K562 (cell line): Measurements from ENCODE around the gene HRC. TPM values are rescaled to one million over a fixed set of nuclear protein-coding genes. Genes with fewer than 3 reads are reported as not detected.
A peak's percentile ranks its signal among the peaks of the same experiment; 100 is the strongest.

Experiments used
- ASH1L ChIP-seq: fragments of 450-650 bp; IDR thresholded peaks from 2 replicates; pipeline ENCODE4 v1.6.1; 2018; ENCODE audit warnings: borderline replicate concordance, mild to moderate bottlenecking, low read depth; ENCODE audit not compliant: partially characterized antibody
- BACH1 ChIP-seq: fragments of 200-800 bp; sonication (Bioruptor generic); IDR thresholded peaks from 2 replicates; pipeline ENCODE4 v1.6.1; 2016; ENCODE audit warnings: missing genetic modification characterization, missing compliant biosample characterization
- BRD4 ChIP-seq: fragments of 200-600 bp; sonication (generic); IDR thresholded peaks from 2 replicates; pipeline ENCODE4 v1.6.1; 2017; ENCODE audit warnings: inconsistent platforms
- BRF1 ChIP-seq: IDR thresholded peaks from 3 replicates; pipeline ENCODE4 v1.6.1; 2011; ENCODE audit warnings: borderline replicate concordance, mild to moderate bottlenecking; ENCODE audit not compliant: insufficient read length; ENCODE audit errors: extremely low read depth
- CEBPG ChIP-seq, 3 experiments: fragments of 200-800 bp in 1 of 3; sonication (Bioruptor generic) in 1 of 3; sonication (generic) in 1 of 3; formaldehyde crosslinking in 1 of 3; IDR thresholded peaks in 2 of 3; conservative IDR thresholded peaks in 1 of 3; 2 replicates each; pipeline versions ENCODE4 v1.6.1 to v1.8.0; 2016 to 2022; ENCODE audit warnings: missing compliant biosample characterization in 2 of 3, missing genetic modification characterization in 2 of 3, mild to moderate bottlenecking in 1 of 3, missing genetic modification reagents in 1 of 3
- CHAMP1 ChIP-seq: fragments of 450-650 bp; IDR thresholded peaks from 2 replicates; pipeline ENCODE4 v1.6.1; 2016; ENCODE audit warnings: mild to moderate bottlenecking
- CREM ChIP-seq: IDR thresholded peaks from 2 replicates; pipeline ENCODE4 v1.6.1; 2014; ENCODE audit warnings: antibody characterized with exemption, low read depth
- GTF2A2 ChIP-seq: IDR thresholded peaks from 2 replicates; pipeline ENCODE4 v1.6.1; 2016; ENCODE audit warnings: mild to moderate bottlenecking, missing genetic modification characterization, missing compliant biosample characterization
- HDGF ChIP-seq: fragments of 450-650 bp; IDR thresholded peaks from 2 replicates; pipeline ENCODE4 v1.6.1; 2016
- MBD2 ChIP-seq: sonication (generic); IDR thresholded peaks from 2 replicates; pipeline ENCODE4 v1.6.1; 2016; ENCODE audit warnings: low read depth, borderline replicate concordance
- MEF2A ChIP-seq: IDR thresholded peaks from 2 replicates; pipeline ENCODE4 v1.6.1; 2011; ENCODE audit warnings: low read depth, mild to moderate bottlenecking, low read length, moderate library complexity; ENCODE audit not compliant: control insufficient read depth
- NUFIP1 ChIP-seq: fragments of 450-650 bp; IDR thresholded peaks from 2 replicates; pipeline ENCODE4 v1.6.1; 2018; ENCODE audit not compliant: partially characterized antibody
- PKNOX1 ChIP-seq: fragments of 450-650 bp; IDR thresholded peaks from 2 replicates; pipeline ENCODE4 v1.6.1; 2016
- RBBP5 ChIP-seq: fragments of 200-600 bp; sonication (generic); IDR thresholded peaks from 2 replicates; pipeline ENCODE4 v1.6.1; 2012; ENCODE audit warnings: borderline replicate concordance, mild to moderate bottlenecking, low read length, control low read depth, inconsistent platforms; ENCODE audit not compliant: insufficient read depth, poor library complexity, severe bottlenecking
- SP1 ChIP-seq: sonication (generic); formaldehyde crosslinking; IDR thresholded peaks from 2 replicates; pipeline ENCODE4 v1.8.1; 2022; ENCODE audit warnings: mild to moderate bottlenecking, missing genetic modification reagents
- TCF15 ChIP-seq: fragments of 250-450 bp; sonication (Bioruptor Pico); IDR thresholded peaks from 2 replicates; pipeline ENCODE4 v1.8.0; 2022; ENCODE audit warnings: moderate library complexity, mild to moderate bottlenecking, inconsistent platforms
- USF1 ChIP-seq: sonication (generic); formaldehyde crosslinking; IDR thresholded peaks from 2 replicates; pipeline ENCODE4 v1.9.0; 2022; ENCODE audit warnings: mild to moderate bottlenecking, missing genetic modification reagents
- XRCC3 ChIP-seq: fragments of 450-650 bp; IDR thresholded peaks from 2 replicates; pipeline ENCODE4 v1.6.1; 2017; ENCODE audit warnings: mild to moderate bottlenecking, moderate library complexity
- XRCC5 ChIP-seq: fragments of 200-400 bp; formaldehyde crosslinking; IDR thresholded peaks from 2 replicates; pipeline ENCODE4 v1.6.1; 2017; ENCODE audit warnings: low read depth, mild to moderate bottlenecking, low read length
- ZFPM2 ChIP-seq: fragments of 250-450 bp; sonication (Bioruptor Pico); IDR thresholded peaks from 2 replicates; pipeline ENCODE4 v1.5.1; 2022; ENCODE audit warnings: mild to moderate bottlenecking
- ZNF174 ChIP-seq: fragments of 250-450 bp; sonication (Bioruptor Pico); IDR thresholded peaks from 2 replicates; pipeline ENCODE4 v1.4.0; 2020; ENCODE audit warnings: mild to moderate bottlenecking
- ZNF324 ChIP-seq: fragments of 250-450 bp; sonication (Bioruptor Pico); IDR thresholded peaks from 2 replicates; pipeline ENCODE4 v1.4.0; 2020; ENCODE audit warnings: mild to moderate bottlenecking
- ZNF395 ChIP-seq: fragments of 200-800 bp; sonication (Bioruptor generic); IDR thresholded peaks from 2 replicates; pipeline ENCODE4 v1.6.1; 2017; ENCODE audit warnings: missing genetic modification characterization, missing compliant biosample characterization
- ZNF561 ChIP-seq: fragments of 450-650 bp; formaldehyde crosslinking; conservative IDR thresholded peaks from 2 replicates; pipeline ENCODE4 v1.4.0; 2020; ENCODE audit warnings: mild to moderate bottlenecking, moderate library complexity
- ZNF780A ChIP-seq: fragments of 250-450 bp; sonication (Bioruptor Pico); IDR thresholded peaks from 2 replicates; pipeline ENCODE4 v1.5.0; 2021; ENCODE audit warnings: mild to moderate bottlenecking
- polyA plus RNA-seq, 8 experiments: library from polyadenylated mRNA; depleted of rRNA in 4 of 8; stranded (reverse) in 5 of 8; unstranded in 3 of 8; fragments of >200 nt; fragmentation: Nextera tagmentation in 2 of 8; fragmentation: Illumina TruSeq in 1 of 8; extraction: Ambion mirVana in 2 of 8; extraction: Trizol in 1 of 8; gene quantifications; 2 replicates each; pipeline versions ENCODE4 v1.2.1 to v1.2.3, GENCODE V29; 2011 to 2014; ENCODE audit warnings: inconsistent platforms in 1 of 8, missing spikeins in 1 of 8
- total RNA-seq, 7 experiments: library from RNA; depleted of rRNA in 6 of 7; stranded (reverse); fragments of >200 nt in 6 of 7; fragmentation: Illumina TruSeq in 2 of 7; extraction: Trizol in 2 of 7; gene quantifications; 2 replicates each; pipeline versions ENCODE4 v1.2.1 to v1.2.3, GENCODE V29; 2011 to 2021; ENCODE audit warnings: low replicate concordance in 1 of 7

Gene HRC
- total and polyA plus RNA-seq, 9 of the 15 experiments (the other 6 are each of a cell fraction or from before 2014, with no cell fraction given): 0.66 to 18.7 (median 13.1) TPM

GRCh38 chr19:49149652-49150105, 5.5 kb downstream of the HRC start (continued):
- TF ChIP-seq USF1 (CRISPR knock-in tag): no peak
- no peak for TF ChIP-seq CHAMP1
- 0 out of 2 replicates have a peak, but pooled peaks have one; percentile 35 for TF ChIP-seq CEBPG (CRISPR knock-in tag; IDR thresholded peaks at IDR 0.05)
- no peak for TF ChIP-seq CEBPG (tag; conservative IDR thresholded peaks at IDR 0.05 in 1 of 2, IDR thresholded peaks at IDR 0.05 in 1 of 2)
- TF ChIP-seq BRD4: no peak
- TF ChIP-seq ZFPM2 (CRISPR knock-in tag): no peak
- TF ChIP-seq ZNF395 (CRISPR knock-in tag): no peak
- TF ChIP-seq MBD2: peak; percentile 94
- TF ChIP-seq ASH1L: peak; percentile 66
- TF ChIP-seq BACH1: no peak
- TF ChIP-seq MEF2A: no peak
- TF ChIP-seq GTF2A2 (tag): no peak
- TF ChIP-seq NUFIP1: peak; percentile 62
- no peak for TF ChIP-seq BRF1
- TF ChIP-seq SP1 (CRISPR knock-in tag): no peak
- TF ChIP-seq PKNOX1: no peak
- TF ChIP-seq HDGF: no peak
- no peak for TF ChIP-seq XRCC3
- no peak for TF ChIP-seq ZNF324 (CRISPR knock-in tag)
- no peak for TF ChIP-seq CREM
- TF ChIP-seq ZNF780A (CRISPR knock-in tag): no peak
- peak; percentile 45 for TF ChIP-seq RBBP5
- TF ChIP-seq XRCC5: 0 out of 2 replicates have a peak, but pooled peaks have one; percentile 11
- no peak for TF ChIP-seq ZNF174 (CRISPR knock-in tag)
- no peak for TF ChIP-seq ZNF561 (CRISPR knock-in tag)
- TF ChIP-seq TCF15 (CRISPR knock-in tag): no peak
